GM19035 (cell line): ENCODE measurements around the gene TTLL7.
A peak's percentile ranks its signal among the peaks of the same experiment; 100 is the strongest.

Experiments used
- ATAC-seq: cut with Tn5 transposase; IDR thresholded peaks from one replicate; pipeline ENCODE4 v1.9.1; 2021; ENCODE audit not compliant: unreplicated experiment

The TTLL7 gene

DNA sequence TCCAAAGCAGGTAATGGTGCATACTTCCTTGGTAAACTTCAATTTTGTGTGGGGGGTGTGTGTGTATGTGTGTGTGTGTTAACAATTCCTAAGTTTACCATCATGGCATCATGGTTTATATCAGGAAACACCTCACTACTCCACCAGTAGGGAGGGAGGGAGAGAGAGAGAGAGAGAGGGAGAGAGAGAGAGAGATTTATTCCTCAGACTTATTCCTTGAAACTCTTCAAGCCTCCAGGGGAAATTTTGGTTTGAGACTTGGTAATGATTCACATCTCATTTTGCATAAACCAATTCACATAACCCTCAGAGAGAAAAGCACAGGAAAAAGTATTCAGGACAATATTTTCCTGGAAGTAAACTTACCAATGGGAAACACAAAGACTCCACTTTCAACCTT, 115.0 kb downstream of the TTLL7 start:
- no peak for ATAC-seq

DNA sequence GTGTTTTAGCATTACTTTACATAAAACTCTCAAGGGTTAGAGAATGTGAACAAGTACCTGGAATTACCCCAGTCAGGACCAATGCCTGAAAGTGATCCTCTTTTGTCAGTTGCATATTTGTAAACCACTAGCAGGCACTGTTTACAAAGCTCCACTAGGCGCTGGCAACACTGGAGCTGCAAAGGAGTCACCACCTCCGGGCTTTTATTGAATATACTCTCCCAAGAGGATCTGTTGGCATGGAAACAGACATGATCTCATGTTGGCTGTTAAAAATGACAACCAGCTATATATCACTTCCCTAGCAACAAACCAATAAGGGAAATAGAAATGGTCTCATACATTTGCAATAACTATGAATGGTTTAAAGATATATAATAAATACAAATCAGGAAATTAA, 116.0 kb downstream of the TTLL7 start:
- ATAC-seq = no peak

DNA sequence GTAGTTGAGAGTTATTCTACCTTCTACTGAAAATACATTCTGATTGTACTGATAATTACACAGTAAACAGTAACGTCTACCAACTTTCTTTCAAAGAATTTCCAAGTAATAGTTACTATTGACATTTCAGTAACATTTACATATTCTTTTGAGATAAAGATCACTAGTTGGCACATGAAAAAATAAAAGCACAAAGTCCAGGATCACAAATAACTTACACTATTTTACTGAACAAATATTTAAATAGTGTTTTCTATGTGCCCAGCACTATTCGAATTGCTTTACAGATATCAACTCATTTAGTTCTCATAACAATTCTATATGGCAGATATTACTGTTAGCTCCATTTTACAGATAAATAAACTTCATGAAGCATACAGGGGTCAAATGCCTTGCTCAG, 126.4 kb downstream of the TTLL7 start:
- no peak for ATAC-seq

DNA sequence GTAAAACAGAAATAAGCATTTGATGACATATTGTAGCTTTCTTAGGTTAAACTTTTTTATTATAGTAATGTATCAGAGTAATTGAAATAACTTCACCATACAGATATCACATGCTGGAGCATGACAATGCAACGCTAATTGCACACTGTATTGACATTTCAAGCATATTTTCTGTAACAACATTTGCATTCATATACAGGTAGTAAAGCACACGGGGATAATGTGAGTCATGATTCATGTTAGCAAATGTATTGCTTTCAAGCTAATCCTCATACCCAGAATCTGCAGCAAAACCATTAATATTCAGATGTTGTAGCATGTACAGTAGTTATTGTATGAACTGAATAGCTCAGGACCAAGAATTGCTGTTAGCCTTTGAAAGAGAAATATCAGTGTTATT, 133.9 kb downstream of the TTLL7 start:
- ATAC-seq = no peak

DNA sequence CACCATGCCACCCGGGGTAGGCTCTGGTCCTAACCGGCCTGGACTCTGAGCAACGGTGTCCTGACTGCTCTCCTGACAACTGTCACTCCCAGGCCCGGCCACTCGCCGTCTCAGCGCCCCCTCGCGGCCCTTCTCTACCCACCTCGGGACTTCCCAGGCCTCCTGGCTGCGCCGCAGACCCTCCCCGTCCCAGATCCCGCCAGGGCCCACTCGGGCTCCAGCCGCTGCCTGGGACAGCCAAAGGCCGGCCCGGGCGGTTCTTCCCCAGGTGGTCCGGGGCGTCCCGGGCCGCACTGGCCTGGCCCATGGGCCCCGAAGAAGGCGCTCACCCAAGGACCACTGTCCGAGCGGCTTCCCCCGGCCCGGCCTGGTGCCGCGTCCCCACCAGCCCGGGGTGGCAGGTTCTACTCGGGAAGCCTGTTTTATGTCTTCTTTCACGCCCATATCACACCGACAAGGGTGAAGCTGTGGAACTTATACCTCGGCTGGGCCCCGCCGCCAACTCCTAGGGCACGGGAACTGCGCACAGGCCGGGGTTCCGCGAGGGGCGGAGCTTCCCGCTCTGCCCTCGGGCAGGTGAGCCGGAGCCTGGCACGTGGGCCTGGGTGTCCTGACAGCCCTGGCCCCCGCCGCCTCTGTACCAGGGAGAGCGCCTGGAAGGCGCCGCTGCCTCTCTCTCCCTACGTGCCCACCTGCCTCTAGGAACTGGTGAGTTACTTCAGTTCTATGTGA, 138.3 kb downstream of the TTLL7 start:
- peak; percentile 99 for ATAC-seq

DNA sequence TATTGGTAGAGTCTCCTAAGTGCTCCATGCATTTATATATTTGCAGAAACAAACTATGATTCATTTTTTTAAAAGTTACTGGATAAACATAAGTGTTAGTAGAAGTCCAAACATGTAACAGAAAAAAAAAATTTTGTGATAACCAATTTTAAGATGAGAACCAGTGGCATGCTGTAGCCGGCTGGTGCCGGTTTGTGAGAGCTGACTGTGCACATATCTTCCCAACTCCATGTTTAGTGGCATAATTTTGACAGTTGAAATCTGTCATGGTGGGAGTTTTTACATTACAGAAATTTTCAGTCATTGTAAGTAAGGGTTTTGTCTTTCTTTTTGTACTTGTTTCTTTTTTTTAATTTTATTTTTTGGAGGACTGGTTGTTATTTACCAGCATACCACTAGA, 141.2 kb downstream of the TTLL7 start:
- no peak for ATAC-seq

DNA sequence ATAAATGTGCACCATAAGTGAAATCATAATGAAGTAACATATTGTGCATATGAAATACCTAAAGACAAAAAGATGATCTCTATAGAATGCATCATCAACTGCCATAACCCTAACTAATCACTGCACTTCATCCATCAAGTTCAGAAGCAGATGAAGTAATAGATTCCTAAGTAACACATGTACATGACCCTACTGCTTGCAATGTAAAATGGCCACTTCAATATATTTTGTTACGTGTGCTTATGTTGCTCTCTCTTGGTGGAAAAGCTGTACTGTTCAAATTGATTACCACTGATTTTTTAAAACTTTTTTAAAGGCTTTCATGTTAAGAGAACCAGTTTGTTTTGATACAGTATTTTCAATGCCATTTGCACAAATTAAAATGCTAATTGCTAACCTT, 141.8 kb downstream of the TTLL7 start:
- no peak for ATAC-seq

DNA sequence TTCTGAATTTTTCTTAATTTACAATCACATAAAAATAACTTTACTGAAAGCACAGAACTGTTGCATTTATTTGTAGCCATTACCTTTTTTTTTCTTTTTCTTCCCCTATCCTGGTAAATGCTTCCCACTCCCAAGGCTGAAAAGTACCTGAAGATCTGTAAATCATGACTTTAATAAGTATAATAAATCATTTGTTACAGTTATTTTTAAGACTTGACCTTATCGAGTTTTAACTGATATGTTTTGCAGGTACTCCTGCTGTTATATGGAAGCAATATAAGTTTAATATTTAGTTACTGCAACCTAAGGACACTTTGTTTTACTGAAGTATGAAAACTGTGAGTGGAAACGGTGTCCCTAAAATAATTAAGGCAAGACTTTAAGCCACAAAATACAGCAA, 142.6 kb downstream of the TTLL7 start:
- ATAC-seq = no peak

DNA sequence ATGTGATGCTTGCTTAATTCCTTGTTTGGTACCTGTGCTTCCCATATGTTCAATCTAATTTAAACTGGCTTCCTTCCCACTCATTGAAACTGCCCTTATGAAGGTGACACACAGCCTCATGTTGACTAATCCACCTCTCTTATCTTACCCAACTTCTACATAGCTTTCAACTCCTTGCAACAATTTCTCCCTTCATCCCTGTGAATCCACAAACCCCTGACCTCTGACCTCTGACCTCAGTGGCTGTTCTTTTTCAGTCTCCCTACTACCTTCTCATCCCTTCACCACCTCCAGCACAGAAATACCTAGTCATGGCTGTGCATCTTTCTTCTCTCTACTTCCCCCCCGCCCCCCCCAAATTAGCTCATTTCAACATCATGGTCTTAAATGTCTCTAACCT, 144.5 kb downstream of the TTLL7 start:
- no peak for ATAC-seq

DNA sequence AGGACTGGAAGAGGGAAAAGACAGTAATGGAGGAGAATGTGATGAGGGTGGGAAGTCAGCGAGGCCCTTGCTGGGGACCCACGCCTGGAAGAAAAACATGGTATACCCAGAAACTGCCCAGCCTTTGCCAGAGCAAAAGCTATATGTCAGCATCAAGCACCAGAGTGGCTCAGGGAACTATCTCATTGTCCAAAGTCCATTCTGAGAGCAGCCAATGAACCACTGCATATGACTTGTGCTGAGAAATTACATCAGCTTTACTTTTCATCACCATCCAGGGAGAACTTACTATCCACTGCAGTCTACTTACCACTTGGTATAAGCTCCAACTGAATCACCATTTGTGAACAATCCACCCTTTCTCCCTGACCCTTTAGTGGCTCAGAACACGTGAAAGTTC, 148.1 kb downstream of the TTLL7 start:
- ATAC-seq = no peak

DNA sequence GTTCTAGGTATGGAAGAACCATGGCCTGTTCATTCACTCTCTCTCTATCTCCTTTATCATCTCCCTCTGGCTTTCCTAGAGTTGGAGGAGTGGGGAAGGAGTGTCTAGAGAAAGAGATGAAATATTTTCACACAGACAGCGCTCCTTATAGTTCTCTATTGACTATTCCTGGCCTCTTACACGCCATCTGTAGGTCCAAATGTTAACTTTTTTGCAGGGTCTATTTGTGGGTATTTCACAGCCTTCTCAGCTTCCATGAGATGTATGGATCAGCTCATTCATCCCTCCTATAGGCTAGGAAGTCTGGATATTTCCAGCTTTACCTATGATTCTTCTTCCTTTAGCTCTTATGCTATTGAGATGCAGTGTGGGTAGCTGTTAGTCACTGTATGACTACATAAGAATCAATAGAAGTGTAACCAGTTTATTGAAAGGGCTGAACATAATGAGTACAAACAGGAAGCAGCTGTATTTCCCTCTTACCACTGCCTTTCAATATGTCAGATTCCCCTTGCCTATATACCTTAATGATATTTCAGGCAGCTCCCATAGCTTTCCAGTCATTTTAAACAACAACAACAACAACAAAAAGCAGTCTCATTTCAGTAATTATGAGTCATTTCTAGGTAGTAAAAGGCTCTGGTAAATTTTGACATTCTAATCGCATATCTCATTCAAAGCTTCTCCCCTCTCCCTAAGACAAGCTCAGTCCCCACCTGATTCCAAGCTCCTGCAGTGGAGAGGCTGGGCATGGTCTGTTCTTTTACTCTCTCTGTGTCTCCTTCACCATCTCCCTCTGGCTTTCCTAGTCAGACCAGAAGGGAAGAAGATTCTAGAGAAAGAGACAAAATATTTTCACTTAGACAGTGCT, 149.5 kb downstream of the TTLL7 start:
- ATAC-seq = peak; percentile 65

DNA sequence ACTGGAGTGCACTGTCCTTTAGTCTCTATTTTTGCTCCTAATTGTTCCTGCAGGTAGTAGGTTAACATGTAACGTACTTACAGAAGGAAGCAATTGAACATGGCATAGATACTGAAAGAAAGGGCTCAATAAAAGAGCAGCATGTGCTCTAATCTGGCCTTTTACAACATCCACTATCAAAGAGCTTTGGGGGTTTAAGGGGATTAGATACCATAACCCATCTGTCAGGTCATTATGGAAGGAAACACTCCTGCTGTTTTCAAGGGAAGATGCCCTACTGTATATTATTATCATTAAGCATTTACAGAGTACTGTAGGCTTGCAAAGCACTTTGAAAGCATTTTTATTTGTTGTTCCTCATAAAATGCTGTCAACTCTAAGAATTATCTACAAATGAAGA, 152.8 kb downstream of the TTLL7 start:
- ATAC-seq = no peak

DNA sequence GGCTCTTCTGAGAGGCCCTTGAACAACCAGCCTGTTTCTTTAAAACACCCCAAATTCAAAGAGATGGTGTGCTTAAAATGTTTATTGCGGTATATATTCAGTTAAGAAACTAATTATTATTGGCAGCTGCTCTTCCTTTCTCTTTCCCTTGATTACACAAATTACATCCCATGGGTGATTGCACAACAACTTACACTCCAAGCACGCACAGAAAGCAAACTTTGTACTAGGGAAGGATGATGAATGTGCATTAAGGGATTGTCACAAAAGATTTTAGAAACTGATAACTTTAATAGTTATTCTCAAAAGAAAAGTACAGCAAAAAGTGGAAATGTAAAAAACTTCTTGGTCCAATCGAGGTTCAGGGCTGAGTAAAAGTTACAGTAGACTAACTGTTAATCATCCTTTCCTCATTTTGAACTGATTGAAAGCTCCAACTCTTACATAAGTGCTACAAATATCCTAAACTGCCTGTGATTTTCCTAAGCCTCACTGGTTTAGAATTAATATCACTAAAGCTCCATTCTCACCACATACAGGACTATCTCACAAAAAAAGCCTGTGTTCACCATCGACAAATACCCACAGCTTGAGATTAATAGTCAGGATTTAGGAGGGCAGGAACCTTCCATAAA, 153.4 kb downstream of the TTLL7 start:
- ATAC-seq = no peak

DNA sequence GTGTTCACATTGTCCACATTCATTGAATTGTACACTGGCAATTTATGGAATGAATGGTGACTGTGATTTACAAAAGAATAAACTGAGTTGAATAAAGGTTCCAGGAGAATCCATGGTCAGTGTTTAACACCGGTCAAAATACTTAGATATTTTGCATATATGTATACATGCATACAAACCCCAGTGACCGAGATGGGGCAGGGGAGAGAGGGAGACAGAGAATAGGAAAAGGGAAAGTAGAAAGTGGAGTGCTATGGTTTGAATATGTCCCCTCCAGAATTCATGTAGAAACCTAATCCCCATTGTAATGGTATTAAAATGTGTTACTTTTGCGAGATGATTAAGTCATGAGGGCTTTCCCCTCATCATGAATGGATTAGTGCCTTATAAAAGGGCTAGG, 154.4 kb downstream of the TTLL7 start:
- no peak for ATAC-seq

DNA sequence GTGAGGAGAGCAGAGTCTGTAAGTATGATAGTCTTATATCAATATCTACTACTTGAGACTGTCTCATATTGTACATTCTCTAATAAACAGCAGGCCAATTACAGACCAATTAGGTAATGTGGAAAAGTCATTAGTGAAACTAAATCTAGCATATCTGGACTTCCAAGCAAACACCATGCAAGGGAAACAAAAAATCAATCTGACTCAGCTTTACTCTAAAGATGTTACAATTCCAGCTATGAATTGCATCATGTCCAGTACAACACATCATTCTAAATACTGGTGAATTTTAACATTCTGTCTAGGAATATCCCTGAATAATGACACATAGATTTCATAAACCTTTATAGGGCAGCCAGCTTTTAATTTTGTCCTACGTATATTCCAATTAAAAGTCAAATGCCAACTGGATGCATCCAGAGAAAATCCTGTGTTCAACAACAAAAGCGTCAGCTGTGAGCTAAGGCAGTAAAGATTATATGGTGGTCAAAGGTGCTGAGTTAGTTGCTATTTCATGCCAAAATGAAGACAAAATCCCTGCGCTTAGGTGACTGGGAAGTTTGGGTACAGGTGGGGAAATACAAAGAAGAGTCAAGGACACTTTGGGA, 159.3 kb downstream of the TTLL7 start:
- no peak for ATAC-seq

DNA sequence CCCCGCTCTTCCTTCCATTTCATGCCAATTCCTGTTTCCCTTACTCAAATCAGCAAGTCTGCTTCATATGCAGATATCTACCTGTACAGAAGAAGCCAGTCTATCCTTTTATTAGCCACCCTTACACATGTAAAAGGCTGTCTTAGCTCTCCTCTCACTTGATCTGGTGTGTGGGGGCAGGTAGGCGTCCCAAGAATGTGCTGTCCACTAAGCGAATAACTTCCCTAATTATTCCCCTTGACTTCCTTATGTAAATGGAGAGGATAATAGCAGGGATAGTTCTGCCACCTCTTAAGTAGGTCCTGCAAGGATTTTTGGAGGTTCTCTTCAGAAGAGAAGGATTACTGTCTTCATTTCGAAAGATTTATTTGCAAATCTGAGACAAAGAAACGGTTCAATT, 160.4 kb downstream of the TTLL7 start:
- ATAC-seq = no peak

DNA sequence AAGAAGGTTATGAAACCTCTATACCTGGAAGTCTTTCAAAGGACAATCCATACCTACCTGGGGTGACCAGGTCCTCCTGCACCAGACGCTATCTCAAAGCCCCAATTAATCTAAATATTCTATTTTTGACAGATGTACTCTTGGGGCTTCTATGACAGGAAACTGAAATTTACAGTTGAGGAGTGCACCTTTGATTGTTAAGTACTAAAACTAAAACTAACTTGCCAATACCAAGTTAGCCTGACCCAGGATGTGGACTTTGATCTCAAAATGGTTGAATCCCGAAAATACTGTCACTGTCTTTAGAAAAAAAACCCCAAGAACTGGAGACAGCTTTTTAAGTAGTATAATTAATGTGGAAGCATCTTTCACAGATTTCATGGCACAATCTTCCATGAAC, 162.4 kb downstream of the TTLL7 start:
- ATAC-seq = no peak

DNA sequence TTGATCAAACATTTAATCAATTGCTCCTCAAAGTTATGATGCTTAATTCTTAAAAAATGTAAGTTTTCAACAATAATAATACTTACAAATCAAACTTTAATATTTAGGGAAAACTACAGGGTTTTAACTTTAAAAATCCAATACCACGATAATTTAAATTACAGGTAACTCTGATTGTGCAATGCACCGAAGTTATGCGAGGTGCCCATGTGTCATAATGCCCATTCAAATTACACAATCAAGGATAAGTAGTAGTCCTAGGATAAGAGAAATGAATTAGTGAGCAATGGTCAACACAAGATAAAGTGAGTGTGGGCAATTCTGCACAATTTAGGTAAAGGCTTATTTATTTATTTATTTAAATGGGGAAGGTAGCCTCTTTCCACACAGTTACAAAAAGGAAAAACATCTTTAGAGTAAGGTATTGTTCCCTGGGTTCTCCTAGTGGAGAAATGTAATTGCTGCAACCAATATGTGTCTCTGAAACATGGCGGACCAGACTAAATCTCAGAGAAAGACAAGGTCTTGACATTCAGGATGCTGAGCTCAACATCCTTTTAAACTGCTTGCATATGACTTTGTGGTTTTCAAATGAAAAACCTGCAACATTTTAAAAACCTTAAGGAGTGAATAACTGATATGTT, 164.2 kb downstream of the TTLL7 start:
- ATAC-seq = no peak

DNA sequence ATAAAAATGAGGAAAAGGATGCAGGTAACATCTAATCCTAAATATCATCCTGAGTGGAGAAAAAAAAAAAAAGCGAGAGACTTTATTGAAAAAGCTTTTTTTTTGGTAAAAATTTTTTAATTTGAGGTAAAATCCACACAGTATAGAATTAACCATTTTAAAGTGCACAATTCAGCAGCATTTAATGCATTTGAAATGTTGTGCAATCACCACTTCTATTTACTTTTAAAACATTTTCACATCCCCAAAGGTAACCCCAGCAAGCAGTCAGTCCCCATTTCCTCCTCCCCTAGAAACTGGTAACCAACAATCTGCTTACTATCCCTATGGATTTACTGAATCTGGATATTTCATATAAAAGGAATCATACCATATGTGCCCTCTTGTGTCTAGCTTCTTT, 166.7 kb downstream of the TTLL7 start:
- no peak for ATAC-seq

DNA sequence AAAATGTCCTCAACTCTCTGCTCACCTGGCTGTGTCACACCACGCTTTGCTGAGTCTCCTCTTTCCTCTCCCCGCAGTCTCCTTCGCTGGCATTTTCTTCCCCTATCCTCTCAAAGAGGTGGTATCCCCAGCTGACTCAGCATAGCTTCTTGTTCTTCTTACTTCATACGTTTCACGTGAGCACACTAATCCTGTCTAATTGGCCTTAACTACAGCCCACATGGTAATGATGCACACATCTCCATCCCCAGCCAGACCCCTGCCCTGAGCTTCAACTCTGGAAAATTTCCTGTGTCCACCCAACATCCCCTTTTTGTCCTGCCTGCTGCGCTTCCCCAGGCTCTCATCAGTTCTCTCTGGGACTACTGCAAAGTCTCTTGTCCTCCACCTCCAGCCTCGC, 169.8 kb downstream of the TTLL7 start:
- ATAC-seq = no peak

DNA sequence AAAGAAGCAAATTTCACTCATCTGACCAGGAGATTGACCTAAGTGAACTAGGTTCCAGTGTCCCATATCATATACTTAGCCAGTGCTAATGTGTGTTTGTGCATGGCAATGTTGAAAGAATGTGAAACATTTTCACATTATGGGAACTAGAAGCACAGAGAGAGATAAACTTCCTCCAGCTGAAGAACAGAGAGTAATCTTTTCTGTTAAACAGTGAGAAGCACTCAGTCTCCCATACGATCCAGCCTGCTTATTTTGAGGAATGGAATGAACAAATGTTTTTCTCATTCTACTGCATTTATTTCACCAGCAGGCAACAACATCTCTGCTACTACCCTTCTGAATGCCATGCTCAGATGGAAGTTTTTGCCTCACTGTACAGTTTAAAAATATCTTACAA, 170.5 kb downstream of the TTLL7 start:
- no peak for ATAC-seq
